Panc1 (cell line): ENCODE measurements around the gene COL27A1. TPM values are rescaled to one million over a fixed set of nuclear protein-coding genes. Genes with fewer than 3 reads are reported as not detected.

Experiments used
- ATAC-seq: fragments of 200-7000 bp; cut with Tn5 transposase; 2 replicates; pipeline ENCODE4 v1.9.1; 2020; ENCODE audit warnings: mild to moderate bottlenecking, moderate library complexity
- BruUV-seq: library from RNA; stranded (reverse); fragments of 400-500 nt; replicated peaks from 2 replicates; lab custom pipeline; 2021; lab: Mats Ljungman, UMichigan
- CTCF ChIA-PET: fragments of 300-600 bp; sonication (Branson Sonifier 250); formaldehyde crosslinking; loops from one replicate; lab custom pipeline; 2022; ENCODE audit warnings: antibody characterized with exemption; lab: Charles Lee
- POLR2A ChIA-PET: fragments of 300-600 bp; sonication (Branson Sonifier 250); formaldehyde crosslinking; loops from one replicate; lab custom pipeline; 2022; ENCODE audit warnings: antibody characterized with exemption; lab: Charles Lee
- DNase-seq: peaks from one replicate; pipeline ENCODE4 v3.0.0-alpha.2; 2010; ENCODE audit warnings: low read depth, low spot score
- H3K27ac ChIP-seq: 2 replicates; pipeline ENCODE4 v1.5.1; 2011; ENCODE audit warnings: mild to moderate bottlenecking, low read length, inconsistent platforms
- H3K27me3 ChIP-seq: fragments of 200-500 bp; sonication (Bioruptor generic); 2 replicates; pipeline ENCODE4 v1.6.0; 2014; ENCODE audit warnings: low read length, inconsistent platforms; ENCODE audit not compliant: control insufficient read depth, insufficient read depth
- H3K36me3 ChIP-seq: fragments of 200-500 bp; sonication (Bioruptor generic); 2 replicates; pipeline ENCODE4 v1.5.1; 2014; ENCODE audit warnings: inconsistent platforms, mild to moderate bottlenecking, low read length, moderate library complexity; ENCODE audit not compliant: control insufficient read depth, insufficient read depth
- H3K4me1 ChIP-seq: 2 replicates; pipeline ENCODE4 v1.5.1; 2011; ENCODE audit warnings: inconsistent platforms, mild to moderate bottlenecking, low read length, moderate library complexity; ENCODE audit not compliant: control insufficient read depth, insufficient read depth
- H3K4me3 ChIP-seq, 2 experiments: 2 replicates each; pipeline ENCODE4 v1.5.1; 2011 to 2012; ENCODE audit warnings: low read depth in 2 of 2, low read length in 2 of 2, mild to moderate bottlenecking in 2 of 2, inconsistent platforms in 1 of 2, moderate library complexity in 1 of 2
- H3K9me3 ChIP-seq: fragments of 200-500 bp; sonication (Bioruptor generic); 2 replicates; pipeline ENCODE4 v1.5.1; 2014; ENCODE audit warnings: low read depth, mild to moderate bottlenecking, inconsistent platforms, low read length, moderate library complexity; ENCODE audit not compliant: control insufficient read depth, insufficient read depth
- CTCF ChIP-seq: fragments of 450-650 bp; IDR thresholded peaks from 2 replicates; pipeline ENCODE4 v1.5.1; 2017; ENCODE audit warnings: mild to moderate bottlenecking
- POLR2AphosphoS5 ChIP-seq: IDR thresholded peaks from 2 replicates; pipeline ENCODE4 v1.6.1; 2012; ENCODE audit warnings: mild to moderate bottlenecking, low read depth, low read length, moderate library complexity
- REST ChIP-seq, 2 experiments: IDR thresholded peaks; 2 replicates each; pipeline ENCODE4 v1.6.1; 2011 to 2012; ENCODE audit warnings: low read depth in 2 of 2, control low read depth in 1 of 2, low read length in 1 of 2, mild to moderate bottlenecking in 1 of 2, moderate library complexity in 1 of 2; ENCODE audit not compliant: insufficient read depth in 1 of 2
- SIN3A ChIP-seq: IDR thresholded peaks from 2 replicates; pipeline ENCODE4 v1.6.1; 2012; ENCODE audit warnings: low read depth, mild to moderate bottlenecking, low read length, moderate library complexity, borderline replicate concordance; ENCODE audit not compliant: insufficient read depth
- TCF7L2 ChIP-seq: IDR thresholded peaks from 2 replicates; pipeline ENCODE4 v1.6.1; 2011; ENCODE audit warnings: mild to moderate bottlenecking, low read depth, low read length, inconsistent platforms
- in situ Hi-C: cut with HindIII; loops from 2 replicates; pipeline ENCODE4 v1.10.0; 2016; ENCODE audit warnings: low sequenced_read_pairs, low pct_unique_long_range_greater_than_20kb
- intact Hi-C: fragments of 100-400 bp; cut with micrococcal nuclease; formaldehyde crosslinking; loops from one replicate; pipeline ENCODE4 v1.10.0; 2022; ENCODE audit not compliant: unreplicated experiment
- total RNA-seq: library from RNA; stranded (reverse); gene quantifications from one replicate; pipeline ENCODE4 v1.2.1, GENCODE V29; 2021; ENCODE audit not compliant: unreplicated experiment

The COL27A1 gene
- total RNA-seq, 1 experiment from 2014 or later, result 5.1 TPM

DNA sequence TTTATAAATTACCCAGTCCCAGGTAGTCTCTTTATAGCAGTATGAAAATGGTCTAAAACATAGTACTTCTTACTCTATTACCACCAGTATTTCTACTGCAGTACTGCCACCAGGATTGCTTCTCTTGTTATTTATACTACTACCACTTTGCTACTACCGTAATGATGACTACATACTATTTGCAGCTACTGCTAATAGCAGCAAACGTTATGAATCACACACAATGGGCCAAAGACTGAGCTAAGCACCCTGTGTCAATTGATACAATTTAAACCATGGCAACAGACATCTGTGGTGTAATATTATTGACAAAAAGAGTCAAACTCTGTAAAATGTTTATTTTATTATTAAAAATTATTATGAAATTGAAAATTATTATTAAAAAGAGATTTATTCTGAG, 41.0 kb upstream of the COL27A1 start:
- no peak for TF ChIP-seq TCF7L2
- TF ChIP-seq CTCF, result no peak
- no peak for TF ChIP-seq REST (IDR thresholded peaks at IDR 0.05; ENCODE audit: insufficient read depth in 1 of 2, low read depth in 2 of 2, low read length in 1 of 2)
- TF ChIP-seq SIN3A, result no peak
- no peak for TF ChIP-seq POLR2AphosphoS5
- no TSS peak for BruUV-seq
- DNase-seq (no peak), ATAC-seq (no peak)
- Histone ChIP-seq H3K9me3 (no peaks in the 10 kb centered on the region), H3K4me3 (no peak overlapping the region), H3K27ac (no peak overlapping the region), H3K4me1 (no peaks in the 10 kb centered on the region), H3K27me3 (no peaks in the 10 kb centered on the region; the same call in 1 of the 2 replicates), H3K36me3 (no peaks in the 10 kb centered on the region)
- CTCF ChIA-PET, result no interaction called here
- in situ Hi-C loops, result no loop called here
- intact Hi-C loops, result no loop called here
- POLR2A ChIA-PET, result no interaction called here

DNA sequence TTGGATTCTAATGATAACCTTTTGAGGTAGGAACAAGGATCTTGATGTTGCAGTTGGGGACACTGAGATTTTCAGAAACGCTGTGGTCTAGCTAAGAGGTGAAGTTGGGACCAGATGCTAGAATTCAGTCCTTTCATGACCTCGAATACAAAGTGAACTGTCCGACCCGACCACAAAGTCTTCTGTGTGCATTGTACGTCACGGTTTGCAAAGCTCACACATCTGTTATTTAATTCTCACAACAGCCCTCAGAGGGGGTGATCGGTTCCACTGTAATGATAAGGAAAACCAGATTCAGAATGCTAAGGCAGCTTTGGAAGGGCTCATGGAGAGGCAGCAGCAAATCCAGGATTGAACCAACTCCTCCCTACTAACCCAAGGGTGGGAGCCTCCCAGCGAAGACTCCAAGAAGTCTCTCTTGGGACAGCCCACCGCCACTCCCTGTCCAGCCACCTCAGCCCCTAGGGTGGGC, 39.6 kb upstream of the COL27A1 start:
- H3K4me1 ChIP-seq, result no peaks in the 10 kb centered on the region
- no peaks in the 10 kb centered on the region; the same call in 1 of the 2 replicates for H3K27me3 ChIP-seq
- TF ChIP-seq POLR2AphosphoS5 (no peak), REST (IDR thresholded peaks at IDR 0.05; ENCODE audit: insufficient read depth in 1 of 2, low read depth in 2 of 2, low read length in 1 of 2) (no peak), SIN3A (no peak), CTCF (no peak), TCF7L2 (no peak)
- H3K4me3 ChIP-seq, result no peak overlapping the region
- H3K27ac ChIP-seq, result no peak overlapping the region
- intact Hi-C loops, result no loop called here
- H3K9me3 ChIP-seq, result no peaks in the 10 kb centered on the region
- in situ Hi-C loops, result no loop called here
- ChIA-PET CTCF (no interaction called here), POLR2A (no interaction called here)
- DNase-seq (no peak), ATAC-seq (no peak)
- H3K36me3 ChIP-seq, result no peaks in the 10 kb centered on the region
- BruUV-seq, result no TSS peak
